GM12878 (cell line): Measurements from ENCODE around the gene ASIP. TPM values are rescaled to one million over a fixed set of nuclear protein-coding genes. Genes with fewer than 3 reads are reported as not detected.

ENCODE experiments used
- ATAC-seq: fragments of 200-7000 bp; cut with Tn5 transposase; 3 replicates; pipeline ENCODE4 v1.9.1; 2020; ENCODE audit warnings: mild to moderate bottlenecking, moderate library complexity
- BruUV-seq: library from RNA; stranded (reverse); fragments of 400-500 nt; replicated peaks from 2 replicates; lab custom pipeline; 2021; lab: Mats Ljungman, UMichigan
- CTCF ChIA-PET: fragments of 300-600 bp; sonication (Branson Sonifier 250); formaldehyde crosslinking; extraction: SDS; loops from one replicate; lab custom pipeline; 2021; ENCODE audit warnings: inconsistent platforms; lab: Yijun Ruan, JAX
- POLR2A ChIA-PET: fragments of 350-600 bp; formaldehyde crosslinking; extraction: SDS; loops from one replicate; lab custom pipeline; 2021; ENCODE audit warnings: inconsistent platforms; lab: Charles Lee
- RAD21 ChIA-PET: fragments of 300-600 bp; sonication (Branson Sonifier 250); formaldehyde crosslinking; loops from one replicate; lab custom pipeline; 2023; ENCODE audit warnings: antibody characterized with exemption; ENCODE audit not compliant: unreplicated experiment; lab: Charles Lee
- SMC1A ChIA-PET: fragments of 300-600 bp; sonication (Branson Sonifier 250); formaldehyde crosslinking; loops from one replicate; lab custom pipeline; 2023; ENCODE audit not compliant: unreplicated experiment, uncharacterized antibody; lab: Charles Lee
- DNase-seq: peaks from one replicate; pipeline ENCODE4 v3.0.0-alpha.2; 2011; ENCODE audit warnings: low read depth, low spot score
- FAIRE-seq: peaks from 3 replicates; lab custom pipeline; 2011; peaks lifted over from hg19 to GRCh38; lab: Jason Lieb, UNC
- H2AFZ ChIP-seq: 2 replicates; pipeline ENCODE4 v1.6.0; 2011; ENCODE audit warnings: low read depth, low read length, control low read depth; ENCODE audit not compliant: control insufficient read depth
- H3K27ac ChIP-seq: 2 replicates; pipeline ENCODE4 v1.5.1; 2011; ENCODE audit warnings: control low read depth; ENCODE audit not compliant: control insufficient read depth, insufficient read depth
- H3K27me3 ChIP-seq, 2 experiments: replicated peaks in 1 of 2; 2 replicates each; pipeline versions ENCODE4 v1.6.0 to v1.6.1; 2011; ENCODE audit warnings: low read length in 1 of 2; ENCODE audit not compliant: control insufficient read depth in 2 of 2, insufficient read depth in 2 of 2
- H3K36me3 ChIP-seq, 2 experiments: 2 replicates each; pipeline ENCODE4 v1.5.1; 2011; ENCODE audit warnings: low read length in 1 of 2; ENCODE audit not compliant: control insufficient read depth in 2 of 2, insufficient read depth in 2 of 2
- H3K4me1 ChIP-seq: 2 replicates; pipeline ENCODE4 v1.6.1; 2011; ENCODE audit warnings: mild to moderate bottlenecking, low read length, moderate library complexity, mixed read lengths; ENCODE audit not compliant: control insufficient read depth, insufficient read depth
- H3K4me2 ChIP-seq: 2 replicates; pipeline ENCODE4 v1.6.0; 2011; ENCODE audit warnings: control low read depth; ENCODE audit not compliant: control insufficient read depth, insufficient read depth
- H3K4me3 ChIP-seq: fragments of 200-600 bp; sonication (generic); 2 replicates; pipeline ENCODE4 v1.5.1; 2016
- H3K79me2 ChIP-seq: 2 replicates; pipeline ENCODE4 v1.6.0; 2011; ENCODE audit warnings: low read length; ENCODE audit not compliant: control insufficient read depth, insufficient read depth
- H3K9ac ChIP-seq: 2 replicates; pipeline ENCODE4 v1.8.0; 2011; ENCODE audit warnings: low read length, control low read depth, mixed read lengths; ENCODE audit not compliant: control insufficient read depth, insufficient read depth
- H3K9me3 ChIP-seq: replicated peaks from 3 replicates; pipeline ENCODE4 v1.5.1; 2011; ENCODE audit warnings: mild to moderate bottlenecking, low read length; ENCODE audit not compliant: control insufficient read depth, insufficient read depth
- H4K20me1 ChIP-seq: 2 replicates; pipeline ENCODE4 v1.6.0; 2011; ENCODE audit not compliant: control insufficient read depth, insufficient read depth
- BMI1 ChIP-seq: fragments of 450-650 bp; IDR thresholded peaks from 2 replicates; pipeline ENCODE4 v1.6.1; 2016; ENCODE audit warnings: mild to moderate bottlenecking, moderate library complexity, borderline replicate concordance
- CBX5 ChIP-seq: sonication (generic); IDR thresholded peaks from 2 replicates; pipeline ENCODE4 v1.6.1; 2016; ENCODE audit warnings: low read depth, moderate library complexity, mild to moderate bottlenecking, inconsistent platforms
- HDAC6 ChIP-seq: fragments of 200-600 bp; sonication (generic); IDR thresholded peaks from one replicate; pipeline ENCODE4 v1.8.0; 2017; ENCODE audit warnings: antibody characterized with exemption; ENCODE audit not compliant: unreplicated experiment
- IRF5 ChIP-seq: fragments of 450-650 bp; IDR thresholded peaks from 2 replicates; pipeline ENCODE4 v1.6.1; 2017; ENCODE audit warnings: borderline replicate concordance
- KLF5 ChIP-seq: fragments of 450-650 bp; IDR thresholded peaks from 2 replicates; pipeline ENCODE4 v1.6.1; 2014; ENCODE audit warnings: mild to moderate bottlenecking; ENCODE audit not compliant: partially characterized antibody
- NKRF ChIP-seq: fragments of 450-650 bp; conservative IDR thresholded peaks from 2 replicates; pipeline ENCODE4 v1.6.1; 2017; ENCODE audit warnings: mild to moderate bottlenecking, moderate library complexity
- NR2F1 ChIP-seq: fragments of 450-650 bp; conservative IDR thresholded peaks from 2 replicates; pipeline ENCODE4 v1.6.1; 2017; ENCODE audit warnings: mild to moderate bottlenecking
- TARDBP ChIP-seq: IDR thresholded peaks from 2 replicates; pipeline ENCODE4 v1.6.1; 2016; ENCODE audit warnings: borderline replicate concordance
- WGBS: methylation state at CpG from one replicate; pipeline ENCODE4 v1.1.6; 2016; ENCODE audit warnings: low lambda C conversion rate; ENCODE audit not compliant: insufficient replicate concordance, insufficient coverage; ENCODE audit errors: missing lambda C conversion rate; 5-methylcytosine and 5-hydroxymethylcytosine counted together
- in situ Hi-C: fragments of 300-500 bp; cut with MboI; formaldehyde crosslinking; loops from 9 replicates; pipeline ENCODE4 v1.14.3; 2018; ENCODE audit warnings: mixed read lengths
- intact Hi-C: fragments of 100-400 bp; cut with micrococcal nuclease; formaldehyde crosslinking; loops from one replicate; pipeline ENCODE4 v1.14.2; 2022; ENCODE audit not compliant: unreplicated experiment
- polyA plus RNA-seq, 11 experiments: library from polyadenylated mRNA; depleted of rRNA in 4 of 11; unstranded in 6 of 11; stranded (reverse) in 5 of 11; fragments of >200 nt; fragmentation: Nextera tagmentation in 4 of 11; fragmentation: Illumina TruSeq in 1 of 11; extraction: Ambion mirVana in 4 of 11; extraction: Trizol in 1 of 11; gene quantifications; 1 replicate in 1 of 11; 2 replicates in 10 of 11; pipeline versions ENCODE4 v1.2.1 to v1.2.3, GENCODE V29; 2011 to 2016; ENCODE audit warnings: inconsistent platforms in 2 of 11, missing spikeins in 2 of 11, low read depth in 1 of 11
- total RNA-seq, 4 experiments: library from RNA; depleted of rRNA in 3 of 4; stranded (reverse); fragments of >200 nt in 3 of 4; fragmentation: Illumina TruSeq in 1 of 4; extraction: Trizol in 1 of 4; gene quantifications; 2 replicates each; pipeline versions ENCODE4 v1.2.1 to v1.2.3, GENCODE V29; 2013 to 2021

The ASIP gene
- total and polyA plus RNA-seq, 10 of the 15 experiments (the other 5 are each of a cell fraction or from before 2014, with no cell fraction given): 0.29 TPM; not detected in 9

GRCh38 chr20:34274694-34275093 lies 33.5 kb downstream of the ASIP start (continued):
- no peak for TF ChIP-seq IRF5
- no peak for TF ChIP-seq TARDBP
- TF ChIP-seq BMI1: no peak
- no peak for TF ChIP-seq KLF5
- TF ChIP-seq, all 136 proteins: peak for 0

- in situ Hi-C loops: no loop called here
- peaks cover 26 to 39% of the 10 kb centered on the region in 2 experiments for H3K36me3 ChIP-seq
Measured at GRCh38 chr20:34281177-34281576, 40.0 kb downstream of the ASIP start.

More at GRCh38 chr20:34281177-34281576, 40.0 kb downstream of the ASIP start:
- no peak overlapping the region for H3K4me2 ChIP-seq
- H3K79me2 ChIP-seq: no peaks in the 10 kb centered on the region
- ChIA-PET CTCF (interaction anchor here (0.6 kb wide), 1 partner anchor 262 kb away, joined by 3 read pairs; no protein-coding TSS in a partner anchor), SMC1A (no interaction called here), RAD21 (interaction anchor here (1.1 kb wide), 1 partner anchor 14 kb away, joined by 5 read pairs; no protein-coding TSS in a partner anchor), POLR2A (interaction anchor here (0.5 kb wide), 1 partner anchor 595 kb away, joined by 6 read pairs; the partner anchor contains the start of gene ACSS2)
- no peaks in the 10 kb centered on the region for H4K20me1 ChIP-seq
- BruUV-seq: no TSS peak
- DNase-seq (no peak), ATAC-seq (no peak), FAIRE-seq (no peak)
- H3K9me3 ChIP-seq: no peaks in the 10 kb centered on the region
- intact Hi-C loops: no loop called here
- no peak overlapping the region for H3K4me3 ChIP-seq
- TF ChIP-seq NKRF (no peak), HDAC6 (no peak), NR2F1 (no peak), CBX5 (no peak)
- no peaks in the 10 kb centered on the region for H3K27me3 ChIP-seq
- no peak overlapping the region for H3K27ac ChIP-seq
- WGBS: 100% methylated on average over 3 of the region's 3 CpGs
- H3K9ac ChIP-seq: no peak overlapping the region
- no peak overlapping the region for H2AFZ ChIP-seq
- H3K4me1 ChIP-seq: no peaks in the 10 kb centered on the region
